Left ventricle myocardium inferior (tissue), 1 donor: ENCODE measurements around the gene ADCY5. TPM values are rescaled to one million over a fixed set of nuclear protein-coding genes. Genes with fewer than 3 reads are reported as not detected.
A peak's percentile ranks its signal among the peaks of the same experiment; 100 is the strongest.

Experiments used
- DNase-seq: peaks from one replicate; pipeline ENCODE4 v3.0.0-alpha.2; 2020
- H3K27ac ChIP-seq: fragments of 200-600 bp; replicated peaks from 2 replicates; pipeline ENCODE4 v1.8.0; 2021
- H3K27me3 ChIP-seq: fragments of 200-600 bp; 2 replicates; pipeline ENCODE4 v1.8.0; 2021; ENCODE audit warnings: low read depth
- H3K36me3 ChIP-seq: fragments of 200-600 bp; 2 replicates; pipeline ENCODE4 v1.8.0; 2021
- H3K4me1 ChIP-seq: fragments of 200-600 bp; 2 replicates; pipeline ENCODE4 v1.8.0; 2021
- H3K4me3 ChIP-seq: fragments of 200-600 bp; 2 replicates; pipeline ENCODE4 v1.8.0; 2021; ENCODE audit warnings: mild to moderate bottlenecking, moderate library complexity
- H3K9me3 ChIP-seq: fragments of 200-600 bp; replicated peaks from 2 replicates; pipeline ENCODE4 v1.8.0; 2021
- intact Hi-C: fragments of 100-400 bp; cut with micrococcal nuclease; formaldehyde crosslinking; loops from one replicate; pipeline ENCODE4 v1.11.0; 2022
- total RNA-seq: library from RNA; stranded (reverse); fragmentation: NEBNext Ultra II Directional; extraction: Animal tissue kit (Norgen Biotek cat#: 25700); gene quantifications from one replicate; pipeline ENCODE4 v1.2.1, GENCODE V29; 2021
- TF ChIP-seq, protein P1 (sequence below): fragments of 200-600 bp; IDR thresholded peaks from 2 replicates; pipeline ENCODE4 v1.8.0; 2021; ENCODE audit warnings: antibody characterized with exemption, mild to moderate bottlenecking, borderline replicate concordance
- donor health status: DM: no; HTN: yes; CAD: no; lungs with severe emphysema.

The ADCY5 gene
- total RNA-seq, 1 donor from 2014 or later = 249 TPM

DNA sequence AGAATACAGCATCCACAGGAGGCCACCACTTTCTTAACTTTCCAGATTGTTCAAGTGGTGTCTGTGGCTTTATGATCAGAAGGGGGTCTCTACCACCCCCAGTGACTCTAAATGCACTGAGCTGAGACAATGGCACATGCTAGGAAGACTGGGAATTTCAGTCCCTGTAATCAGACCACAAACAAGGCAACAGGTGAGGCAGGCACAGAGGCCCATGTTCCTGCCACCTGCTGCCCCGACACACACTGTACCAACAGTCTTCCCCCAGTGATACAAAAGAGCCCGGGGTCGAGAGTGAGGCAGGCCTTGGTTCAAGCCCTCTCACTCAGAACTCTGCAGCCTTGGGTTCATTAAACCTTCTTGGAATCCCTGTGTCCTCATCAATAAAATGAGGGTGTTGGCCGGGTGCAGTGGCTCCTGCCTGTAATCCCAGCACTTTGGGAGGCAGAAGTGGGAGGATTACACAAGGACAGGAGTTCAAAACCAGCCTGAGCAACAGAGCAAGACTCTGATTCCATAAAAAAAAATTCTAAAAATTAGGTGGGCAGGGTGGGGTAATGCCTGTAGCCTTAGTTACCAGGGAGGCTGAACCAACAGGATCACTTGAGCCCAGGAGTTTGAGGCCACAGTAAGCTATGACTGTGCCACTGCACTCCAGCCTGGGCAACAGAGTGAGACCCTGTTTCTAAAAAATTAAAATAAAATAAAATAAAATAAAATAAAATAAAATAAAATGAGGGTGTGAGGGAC lies 55.8 kb downstream of the ADCY5 start:
- H3K9me3 ChIP-seq = no peaks in the 10 kb centered on the region
- TF ChIP-seq, protein P1, sequence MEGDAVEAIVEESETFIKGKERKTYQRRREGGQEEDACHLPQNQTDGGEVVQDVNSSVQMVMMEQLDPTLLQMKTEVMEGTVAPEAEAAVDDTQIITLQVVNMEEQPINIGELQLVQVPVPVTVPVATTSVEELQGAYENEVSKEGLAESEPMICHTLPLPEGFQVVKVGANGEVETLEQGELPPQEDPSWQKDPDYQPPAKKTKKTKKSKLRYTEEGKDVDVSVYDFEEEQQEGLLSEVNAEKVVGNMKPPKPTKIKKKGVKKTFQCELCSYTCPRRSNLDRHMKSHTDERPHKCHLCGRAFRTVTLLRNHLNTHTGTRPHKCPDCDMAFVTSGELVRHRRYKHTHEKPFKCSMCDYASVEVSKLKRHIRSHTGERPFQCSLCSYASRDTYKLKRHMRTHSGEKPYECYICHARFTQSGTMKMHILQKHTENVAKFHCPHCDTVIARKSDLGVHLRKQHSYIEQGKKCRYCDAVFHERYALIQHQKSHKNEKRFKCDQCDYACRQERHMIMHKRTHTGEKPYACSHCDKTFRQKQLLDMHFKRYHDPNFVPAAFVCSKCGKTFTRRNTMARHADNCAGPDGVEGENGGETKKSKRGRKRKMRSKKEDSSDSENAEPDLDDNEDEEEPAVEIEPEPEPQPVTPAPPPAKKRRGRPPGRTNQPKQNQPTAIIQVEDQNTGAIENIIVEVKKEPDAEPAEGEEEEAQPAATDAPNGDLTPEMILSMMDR = no peak
- H3K4me1 ChIP-seq = peaks cover 95% of the 10 kb centered on the region
- H3K27me3 ChIP-seq = no peaks in the 10 kb centered on the region
- no peaks in the 10 kb centered on the region for H3K36me3 ChIP-seq
- H3K27ac ChIP-seq = peak overlapping the region; percentile 89
- intact Hi-C loops = no loop called here
- DNase-seq = no peak
- no peak overlapping the region for H3K4me3 ChIP-seq

DNA sequence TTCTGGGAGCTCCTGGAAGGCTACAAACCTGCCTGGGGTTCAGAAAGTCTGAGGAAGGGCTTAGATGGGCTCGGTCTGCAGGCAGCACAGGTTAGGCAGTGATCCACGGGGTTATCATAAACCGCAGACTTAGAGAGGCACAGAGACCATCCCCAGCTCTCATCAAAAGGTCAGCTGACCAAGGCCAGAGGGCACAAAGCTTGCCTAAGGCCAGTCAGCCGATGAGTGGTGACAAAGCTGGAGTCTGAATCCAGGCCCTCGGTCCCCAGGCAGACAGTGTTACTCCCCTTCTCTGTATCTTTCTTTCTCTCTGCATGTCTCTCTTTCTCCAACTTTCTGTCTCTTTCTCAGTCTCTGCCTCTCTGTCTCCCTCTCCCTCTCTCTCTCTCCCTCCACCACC lies 56.5 kb downstream of the ADCY5 start:
- no peak overlapping the region for H3K4me3 ChIP-seq
- no peaks in the 10 kb centered on the region for H3K36me3 ChIP-seq
- no peaks in the 10 kb centered on the region for H3K27me3 ChIP-seq
- H3K27ac ChIP-seq = peak overlapping the region; percentile 89
- H3K4me1 ChIP-seq = peaks cover 95% of the 10 kb centered on the region
- intact Hi-C loops = no loop called here
- no peak for DNase-seq
- TF ChIP-seq, protein P1 = no peak
- no peaks in the 10 kb centered on the region for H3K9me3 ChIP-seq

DNA sequence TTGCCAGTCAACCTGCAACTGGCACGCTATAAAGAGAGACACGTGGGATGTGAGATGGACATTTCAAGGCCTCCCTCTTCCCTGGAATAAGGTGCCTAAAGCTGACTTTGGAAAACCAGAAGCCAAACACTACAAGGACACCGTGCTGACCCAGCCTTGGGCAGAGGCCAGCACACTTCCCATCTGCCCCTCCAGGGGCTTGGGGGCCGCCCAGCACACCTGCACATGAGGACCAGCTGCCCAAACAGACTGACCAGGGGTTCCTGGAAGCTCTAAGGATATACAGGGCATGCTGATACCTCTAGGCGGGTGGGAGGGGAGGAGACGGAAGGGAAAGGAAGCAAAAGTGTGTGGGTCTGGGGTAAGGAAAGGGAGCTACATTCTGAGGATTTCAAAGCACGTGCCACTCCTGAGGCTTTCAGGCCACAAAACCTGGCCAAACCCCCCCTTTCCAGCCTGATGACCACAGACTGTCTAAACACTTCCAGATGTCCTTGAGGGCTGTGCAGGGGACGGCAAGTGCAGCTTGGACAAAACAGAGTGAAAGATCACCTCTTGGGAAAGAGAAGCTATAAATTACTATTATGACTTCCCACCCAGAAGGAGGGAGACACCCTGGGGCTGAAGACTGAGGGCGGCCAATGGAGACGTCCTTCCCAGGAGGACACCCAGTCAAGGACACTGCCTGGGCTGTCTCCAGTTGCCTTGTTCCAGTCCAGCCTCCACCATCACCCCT lies 57.9 kb downstream of the ADCY5 start:
- intact Hi-C loops = no loop called here
- TF ChIP-seq, protein P1 = no peak
- Histone ChIP-seq H3K27ac (peak overlapping the region; percentile 89), H3K27me3 (no peaks in the 10 kb centered on the region), H3K36me3 (no peaks in the 10 kb centered on the region), H3K9me3 (no peaks in the 10 kb centered on the region), H3K4me1 (peaks cover 98% of the 10 kb centered on the region), H3K4me3 (no peak overlapping the region)
- no peak for DNase-seq

DNA sequence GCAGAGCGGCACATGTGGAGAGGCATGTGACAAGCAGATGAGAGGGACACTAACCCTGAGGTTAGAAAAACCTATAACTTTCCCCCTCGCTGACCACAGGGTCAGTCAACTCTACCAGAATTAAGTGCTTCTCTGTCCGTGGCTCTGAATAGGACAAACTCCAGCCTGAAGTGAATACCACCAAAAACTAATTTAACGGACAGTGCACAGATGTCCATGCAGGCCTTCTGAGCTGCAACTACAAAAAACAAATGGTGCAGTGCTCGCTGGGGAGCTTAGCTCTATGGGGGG lies 59.3 kb downstream of the ADCY5 start:
- Histone ChIP-seq H3K4me1 (peaks cover 100% of the 10 kb centered on the region), H3K27me3 (no peaks in the 10 kb centered on the region), H3K4me3 (no peak overlapping the region), H3K27ac (peak overlapping the region; percentile 89), H3K9me3 (no peaks in the 10 kb centered on the region), H3K36me3 (no peaks in the 10 kb centered on the region)
- no peak for DNase-seq
- TF ChIP-seq, protein P1 = no peak
- intact Hi-C loops = no loop called here

DNA sequence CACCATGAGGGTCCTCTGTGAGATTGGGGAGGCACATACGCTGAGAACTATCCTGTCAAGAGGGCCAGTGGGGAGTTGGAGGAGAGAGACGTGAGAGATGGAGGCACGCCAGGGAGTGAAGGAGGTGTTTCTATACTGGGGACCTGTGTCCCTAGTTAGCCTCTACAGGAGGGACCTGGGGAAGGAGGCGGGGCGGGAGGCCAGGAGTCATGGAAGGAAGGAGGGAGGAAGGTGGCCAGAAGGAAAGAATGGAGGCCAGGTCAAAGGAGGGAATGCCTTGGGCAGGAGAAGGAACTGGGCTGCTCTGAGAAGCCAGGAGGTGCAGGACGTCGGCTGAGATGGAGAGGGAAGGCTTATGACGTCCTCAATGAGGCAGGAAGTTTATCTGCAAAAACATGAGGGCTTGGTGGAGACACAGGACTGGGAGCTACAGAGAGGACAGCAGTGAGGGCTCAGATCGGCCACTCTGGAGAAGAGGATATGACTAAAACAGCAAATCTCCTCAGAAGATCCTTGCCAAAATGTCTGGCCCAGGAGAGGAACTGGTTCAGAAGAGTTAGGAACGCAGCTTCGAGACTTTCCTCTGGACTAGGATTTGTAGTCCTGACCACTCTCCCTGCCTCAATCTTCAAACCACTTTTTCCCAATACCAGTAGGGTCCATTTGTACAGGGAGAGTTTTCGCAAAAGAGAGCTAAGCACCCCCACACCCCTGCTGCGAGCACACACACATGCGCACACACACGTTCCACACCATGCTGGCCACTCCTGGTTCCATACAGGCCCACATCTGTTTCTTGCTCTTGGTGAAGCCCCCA lies 59.9 kb downstream of the ADCY5 start:
- DNase-seq = peak; percentile 54
- Histone ChIP-seq H3K36me3 (no peaks in the 10 kb centered on the region), H3K27me3 (no peaks in the 10 kb centered on the region), H3K4me3 (peak overlapping the region; percentile 19), H3K4me1 (peaks cover 100% of the 10 kb centered on the region), H3K27ac (peak overlapping the region; percentile 89), H3K9me3 (no peaks in the 10 kb centered on the region)
- intact Hi-C loops = no loop called here
- TF ChIP-seq, protein P1 = no peak
